Mucosa of stomach (tissue), 1 donor: ENCODE measurements around the gene SPATA46.
"Not testable (repeated sequence)": the region's sequence is repeated elsewhere in the genome, so short reads cannot be mapped to it uniquely, and the experiment has no call there.

Source experiments
- H3K27me3 ChIP-seq: one replicate; pipeline ENCODE4 v1.7.0; 2013; ENCODE audit warnings: mild to moderate bottlenecking, low read length; ENCODE audit not compliant: control insufficient read depth, insufficient read depth
- H3K36me3 ChIP-seq: one replicate; pipeline ENCODE4 v1.7.0; 2013; ENCODE audit warnings: low read length; ENCODE audit not compliant: control insufficient read depth, insufficient read depth
- H3K4me1 ChIP-seq: one replicate; pipeline ENCODE4 v1.7.0; 2013; ENCODE audit warnings: mild to moderate bottlenecking, low read length; ENCODE audit not compliant: control insufficient read depth, insufficient read depth
- H3K4me3 ChIP-seq: one replicate; pipeline ENCODE4 v1.7.0; 2013; ENCODE audit warnings: low read length
- H3K9ac ChIP-seq: one replicate; pipeline ENCODE4 v1.7.0; 2013; ENCODE audit warnings: mild to moderate bottlenecking, low read length, moderate library complexity
- H3K9me3 ChIP-seq: one replicate; pipeline ENCODE4 v1.7.0; 2013; ENCODE audit warnings: mild to moderate bottlenecking, low read length, moderate library complexity; ENCODE audit not compliant: control insufficient read depth
- donor health status: Pancreatic carcinoma.

The SPATA46 gene, protein sequence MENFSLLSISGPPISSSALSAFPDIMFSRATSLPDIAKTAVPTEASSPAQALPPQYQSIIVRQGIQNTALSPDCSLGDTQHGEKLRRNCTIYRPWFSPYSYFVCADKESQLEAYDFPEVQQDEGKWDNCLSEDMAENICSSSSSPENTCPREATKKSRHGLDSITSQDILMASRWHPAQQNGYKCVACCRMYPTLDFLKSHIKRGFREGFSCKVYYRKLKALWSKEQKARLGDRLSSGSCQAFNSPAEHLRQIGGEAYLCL

DNA sequence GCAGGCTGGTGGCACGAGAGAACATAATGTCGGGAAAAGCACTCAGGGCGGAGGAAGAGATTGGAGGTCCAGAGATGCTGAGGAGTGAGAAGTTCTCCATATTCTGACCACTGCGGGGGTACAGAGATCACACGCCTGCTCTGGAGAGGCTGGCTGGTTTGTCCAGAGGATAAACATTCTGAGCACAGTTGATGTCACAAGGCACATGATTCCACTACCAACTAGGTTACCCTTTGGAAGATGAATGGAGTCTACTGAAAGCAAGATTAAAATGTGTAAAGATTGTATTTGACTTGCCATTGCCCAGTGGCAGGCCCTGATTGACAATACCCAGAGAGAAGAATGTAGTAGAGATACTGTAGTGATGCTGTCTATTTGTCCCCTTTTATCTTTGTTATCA, at the start of gene SPATA46:
Gene SPATA46 (minus strand): TSS at position 164 of the 400 bp plus-strand sequence. CDS start 64 bp downstream, at position 100.
- H3K4me1 ChIP-seq = peaks cover 37% of the 10 kb centered on the region
- H3K27me3 ChIP-seq = no peaks in the 10 kb centered on the region
- no peak within 1 kb of the TSS for H3K9ac ChIP-seq
- no peaks in the 10 kb centered on the region for H3K9me3 ChIP-seq
- no peaks in the 10 kb centered on the region for H3K36me3 ChIP-seq
- no peak within 1 kb of the TSS for H3K4me3 ChIP-seq

DNA sequence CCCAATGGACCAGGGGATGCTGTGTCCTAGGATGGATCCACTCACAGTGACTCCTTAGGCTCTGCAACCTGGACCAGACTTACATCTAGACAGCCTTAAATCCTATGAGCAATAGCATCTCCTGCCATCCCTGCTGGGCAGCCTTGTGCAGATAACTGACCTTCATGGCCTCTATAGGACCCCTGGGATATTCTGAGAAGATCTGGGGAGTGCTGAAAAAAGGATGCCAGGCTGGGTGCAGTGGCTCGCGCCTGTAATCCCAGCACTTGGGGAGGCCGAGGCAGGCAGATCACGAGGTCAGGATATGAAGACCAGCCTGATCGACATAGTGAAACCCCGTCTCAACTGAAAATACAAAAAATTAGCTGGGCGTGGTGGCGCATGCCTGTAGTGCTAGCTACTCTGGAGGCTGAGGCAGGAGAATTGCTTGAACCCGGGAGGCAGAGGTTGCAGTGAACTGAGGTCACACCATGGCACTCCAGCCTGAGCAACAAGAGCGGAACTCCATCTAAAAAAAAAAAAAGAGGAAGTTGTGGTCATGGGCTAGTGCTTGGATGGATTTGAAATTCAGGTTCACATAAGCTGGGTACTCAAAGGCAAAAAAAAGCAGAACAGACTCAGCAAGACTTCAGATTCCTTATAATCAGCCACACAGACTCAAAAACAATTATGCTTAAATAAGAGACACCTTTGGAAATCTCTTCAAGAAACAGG, 46.2 kb upstream of the SPATA46 start:
- no peaks in the 10 kb centered on the region for H3K27me3 ChIP-seq
- H3K36me3 ChIP-seq = no peaks in the 10 kb centered on the region
- H3K9ac ChIP-seq = no peak overlapping the region
- no peak overlapping the region for H3K4me3 ChIP-seq
- H3K9me3 ChIP-seq = no peaks in the 10 kb centered on the region
- peaks cover 5% of the 10 kb centered on the region for H3K4me1 ChIP-seq

DNA sequence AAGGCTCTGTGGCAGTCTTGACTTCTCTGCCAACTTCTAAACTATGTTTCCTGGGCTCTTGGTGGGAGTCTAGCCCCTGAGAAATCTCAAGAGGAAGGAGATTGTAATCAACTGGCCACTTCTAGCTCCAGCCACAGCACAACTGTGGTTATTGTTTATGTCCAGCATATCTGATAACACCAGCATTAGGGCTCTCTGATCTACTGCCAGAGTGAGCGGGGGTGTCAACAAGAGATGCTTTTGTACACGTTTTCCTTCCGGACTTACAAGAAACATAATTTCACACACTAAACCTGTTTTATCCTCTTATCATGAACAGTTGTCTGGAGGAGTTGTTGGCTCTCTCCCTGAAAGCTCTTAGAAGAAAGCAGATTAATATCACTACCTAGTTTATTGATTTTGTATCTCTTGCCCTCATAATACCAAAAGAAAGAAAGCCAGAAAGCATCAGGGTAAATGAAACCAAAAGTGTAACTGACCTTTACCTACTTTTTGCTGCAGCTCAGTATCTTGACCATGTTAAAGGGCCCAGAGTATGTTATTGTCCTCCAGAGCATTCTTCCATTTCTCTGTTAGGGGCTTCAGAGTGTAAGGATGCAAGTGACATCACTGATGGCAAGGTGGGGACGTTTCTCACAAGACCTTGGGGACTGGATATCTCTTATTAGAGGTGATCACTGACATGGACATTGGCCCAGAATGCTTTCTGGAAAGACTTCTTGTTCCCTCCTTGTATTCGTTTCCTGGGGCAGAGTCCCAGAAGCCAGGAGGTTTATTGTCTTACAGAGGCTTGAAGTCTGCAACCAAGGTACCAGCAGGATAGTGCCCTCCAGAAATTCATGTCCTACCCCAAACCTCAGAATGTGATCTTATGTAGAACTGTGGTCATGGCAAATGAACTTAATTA, 44.9 kb upstream of the SPATA46 start:
- no peaks in the 10 kb centered on the region for H3K36me3 ChIP-seq
- H3K9me3 ChIP-seq = no peaks in the 10 kb centered on the region
- no peak overlapping the region for H3K9ac ChIP-seq
- no peak overlapping the region for H3K4me3 ChIP-seq
- H3K27me3 ChIP-seq = no peaks in the 10 kb centered on the region
- H3K4me1 ChIP-seq = peaks cover 5% of the 10 kb centered on the region

DNA sequence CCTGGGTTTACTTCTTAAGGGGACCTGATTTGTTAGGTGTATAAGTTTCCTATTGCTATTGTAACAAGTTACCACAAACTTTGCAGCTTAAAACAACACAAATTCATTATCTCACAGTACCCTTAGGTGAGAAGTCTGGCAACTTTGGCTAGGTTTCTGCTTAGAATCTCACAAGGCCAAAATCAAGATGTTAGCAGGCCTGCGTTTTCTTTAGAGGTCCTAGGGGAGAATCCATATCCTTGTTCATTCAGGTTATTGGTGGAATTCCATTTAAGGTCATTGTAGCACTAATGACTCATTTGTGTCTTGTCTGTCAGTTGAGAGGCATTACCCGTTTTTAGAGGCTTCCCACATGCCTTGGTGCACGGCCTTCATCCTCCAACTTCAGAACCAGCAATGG, 43.5 kb upstream of the SPATA46 start:
- Histone ChIP-seq H3K36me3 (no peaks in the 10 kb centered on the region), H3K9me3 (no peaks in the 10 kb centered on the region), H3K4me3 (no peak overlapping the region), H3K9ac (no peak overlapping the region), H3K27me3 (no peaks in the 10 kb centered on the region), H3K4me1 (peaks cover 5% of the 10 kb centered on the region)

DNA sequence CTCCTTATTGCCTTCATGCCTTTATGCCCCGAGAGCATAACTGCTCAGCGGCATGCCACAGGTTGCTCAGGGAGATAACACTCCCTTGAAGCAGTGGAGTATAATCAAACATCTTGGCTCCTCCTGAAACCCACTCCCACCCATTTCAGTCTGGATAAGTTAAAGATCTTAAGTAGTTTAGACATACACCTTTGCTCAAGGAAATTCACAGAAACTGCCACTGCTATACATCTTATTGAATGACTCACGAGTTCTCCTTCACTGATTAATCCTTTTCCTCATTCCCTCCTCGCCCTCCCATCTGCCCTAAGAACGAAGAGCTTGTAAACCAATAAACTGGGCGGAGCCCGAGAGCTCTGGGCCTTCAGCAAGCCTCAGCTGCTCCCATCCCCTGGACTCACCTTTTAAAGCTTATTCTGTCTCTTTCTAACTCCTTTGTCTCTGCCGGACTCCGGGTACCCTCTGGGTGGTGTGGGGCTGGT, 42.8 kb upstream of the SPATA46 start:
- not testable (repeated sequence) for H3K9ac ChIP-seq, H3K9me3 ChIP-seq, H3K4me1 ChIP-seq, H3K4me3 ChIP-seq, H3K27me3 ChIP-seq, H3K36me3 ChIP-seq

DNA sequence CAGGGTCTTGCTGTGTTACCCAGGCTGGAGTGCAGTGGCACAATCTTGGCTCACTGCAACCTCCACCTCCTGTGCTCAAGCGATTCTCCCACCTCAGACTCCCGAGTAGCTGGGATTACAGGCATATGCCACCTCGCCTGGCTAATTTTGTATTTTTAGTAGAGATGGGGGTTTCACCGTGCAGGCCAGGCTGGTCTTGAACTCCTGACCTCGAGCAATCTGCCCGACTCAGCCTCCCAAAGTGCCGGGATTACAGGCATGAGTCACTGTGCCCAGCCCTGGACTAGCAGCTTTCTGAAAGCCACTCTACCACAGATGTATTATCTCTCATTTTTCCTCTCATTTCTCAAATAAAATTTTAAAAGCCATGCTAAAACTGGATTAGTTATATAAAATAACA, 41.9 kb upstream of the SPATA46 start:
- not testable (repeated sequence) for H3K9ac ChIP-seq, H3K9me3 ChIP-seq, H3K4me1 ChIP-seq, H3K27me3 ChIP-seq, H3K36me3 ChIP-seq, H3K4me3 ChIP-seq

DNA sequence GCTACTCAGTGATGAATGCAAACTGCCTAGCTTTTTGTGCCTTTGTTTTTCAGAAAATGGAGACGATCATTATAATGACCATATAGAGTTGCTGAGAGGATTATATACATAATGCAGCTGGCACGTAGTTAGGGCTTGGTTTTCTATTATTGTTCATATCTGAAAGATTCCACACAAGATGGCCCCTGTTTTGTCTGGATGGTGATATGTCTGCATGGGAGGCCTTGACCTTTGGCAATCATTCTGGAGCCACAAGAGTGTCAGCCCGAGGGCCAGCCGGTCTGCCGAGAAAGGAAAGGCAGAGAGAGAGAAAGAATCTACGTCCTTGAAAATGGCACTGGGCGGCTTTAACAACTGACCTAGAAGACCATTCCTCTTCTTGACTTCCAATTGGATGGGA, 41.0 kb upstream of the SPATA46 start:
- Histone ChIP-seq H3K27me3 (no peaks in the 10 kb centered on the region), H3K4me3 (no peak overlapping the region), H3K4me1 (peaks cover 5% of the 10 kb centered on the region), H3K36me3 (no peaks in the 10 kb centered on the region), H3K9ac (no peak overlapping the region), H3K9me3 (no peaks in the 10 kb centered on the region)

DNA sequence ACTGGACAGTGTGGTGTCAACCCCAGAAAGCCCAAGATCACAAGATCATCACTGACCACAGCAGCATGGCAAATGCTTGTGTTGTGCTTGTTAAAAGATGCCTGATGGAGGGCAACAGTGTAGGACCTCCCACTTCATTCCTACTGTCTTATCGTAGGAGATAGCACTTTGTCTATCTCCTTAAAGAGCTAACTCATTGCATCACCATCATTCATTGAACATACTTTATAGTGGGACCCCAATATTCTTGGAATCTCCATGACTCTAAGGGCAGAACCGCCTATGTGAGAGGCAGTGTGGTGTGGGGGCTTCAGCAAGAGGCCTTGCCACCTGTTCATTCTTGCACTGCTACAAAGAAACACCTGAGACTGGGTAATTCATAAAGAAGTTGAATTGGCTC, 40.3 kb upstream of the SPATA46 start:
- Histone ChIP-seq H3K36me3 (no peaks in the 10 kb centered on the region), H3K4me3 (no peak overlapping the region), H3K27me3 (no peaks in the 10 kb centered on the region), H3K9me3 (no peaks in the 10 kb centered on the region), H3K9ac (no peak overlapping the region), H3K4me1 (peaks cover 5% of the 10 kb centered on the region)

DNA sequence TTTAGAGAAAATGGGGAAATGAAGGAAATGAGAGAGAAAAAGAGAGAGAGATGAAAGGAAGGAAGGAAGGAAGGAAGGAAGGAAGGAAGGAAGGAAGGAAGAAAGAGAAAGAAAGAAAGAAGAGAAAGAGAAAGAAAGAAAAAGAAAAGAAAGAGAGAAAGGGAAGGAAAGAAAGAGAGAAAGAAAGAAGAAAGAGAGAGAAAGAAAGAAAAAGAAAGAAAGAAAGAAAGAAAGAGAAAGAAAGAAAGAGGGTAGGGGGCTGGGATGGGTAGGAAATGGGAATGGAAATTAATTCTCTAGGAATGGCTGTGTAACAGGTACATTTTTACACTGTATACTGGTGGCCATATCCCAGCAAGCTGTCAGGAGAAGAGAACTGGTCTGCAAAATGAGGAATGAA, 39.6 kb upstream of the SPATA46 start:
- H3K9ac ChIP-seq = no peak overlapping the region

DNA sequence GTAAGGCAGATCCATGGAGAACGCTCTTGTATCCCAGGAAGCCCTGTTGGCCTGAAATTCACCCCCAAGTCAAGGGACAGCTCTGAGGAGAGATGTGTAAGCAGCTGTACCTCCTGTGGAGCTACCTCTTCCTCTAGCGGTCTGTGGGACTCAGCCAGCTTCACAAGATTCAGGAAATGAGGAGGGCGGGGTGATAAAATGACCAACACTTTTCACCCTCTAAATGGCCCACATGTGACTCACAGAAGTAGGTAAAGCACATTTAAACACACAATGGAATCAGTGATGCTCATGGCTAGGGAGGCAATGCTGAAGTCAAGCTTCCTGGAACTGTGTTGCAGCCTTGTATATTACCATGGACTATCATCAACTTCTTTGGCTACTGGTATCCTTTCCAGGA, 35.3 kb upstream of the SPATA46 start, which contains the start of gene SH2D1B:
Gene SH2D1B (minus strand): TSS at position 135 of the 400 bp plus-strand sequence. CDS start 120 bp downstream, at position 15.
- H3K27me3 ChIP-seq = no peaks in the 10 kb centered on the region
- no peak within 1 kb of the TSS for H3K9ac ChIP-seq
- no peak within 1 kb of the TSS for H3K4me3 ChIP-seq
- no peaks in the 10 kb centered on the region for H3K4me1 ChIP-seq
- no peaks in the 10 kb centered on the region for H3K9me3 ChIP-seq
- H3K36me3 ChIP-seq = no peaks in the 10 kb centered on the region

More for the DNA sequence above, 39.6 kb upstream of the SPATA46 start:
- Histone ChIP-seq H3K4me1 (peaks cover 3% of the 10 kb centered on the region), H3K36me3 (no peaks in the 10 kb centered on the region), H3K27me3 (no peaks in the 10 kb centered on the region), H3K9me3 (no peaks in the 10 kb centered on the region), H3K4me3 (no peak overlapping the region)

DNA sequence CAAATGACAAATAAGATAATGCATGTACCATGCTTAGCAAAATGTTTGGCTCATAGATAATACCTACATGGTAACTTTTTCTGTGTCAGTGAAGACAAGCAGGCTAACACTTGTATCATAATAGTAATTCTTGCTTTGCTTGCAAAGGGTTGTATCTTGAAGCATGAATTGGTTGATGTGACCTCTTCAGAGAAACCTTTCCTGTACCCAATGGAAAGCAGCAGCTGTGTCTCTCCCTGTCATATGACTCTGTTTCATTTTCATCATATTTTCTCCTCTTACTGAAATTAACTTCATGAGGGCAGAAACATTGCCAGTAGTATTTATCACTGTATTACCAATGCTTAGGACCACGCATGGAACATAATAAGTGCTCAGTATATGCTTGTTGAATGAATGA, 30.9 kb upstream of the SPATA46 start:
- Histone ChIP-seq H3K9me3 (no peaks in the 10 kb centered on the region), H3K36me3 (no peaks in the 10 kb centered on the region), H3K4me3 (no peak overlapping the region), H3K4me1 (peaks cover 3% of the 10 kb centered on the region), H3K27me3 (no peaks in the 10 kb centered on the region), H3K9ac (no peak overlapping the region)

DNA sequence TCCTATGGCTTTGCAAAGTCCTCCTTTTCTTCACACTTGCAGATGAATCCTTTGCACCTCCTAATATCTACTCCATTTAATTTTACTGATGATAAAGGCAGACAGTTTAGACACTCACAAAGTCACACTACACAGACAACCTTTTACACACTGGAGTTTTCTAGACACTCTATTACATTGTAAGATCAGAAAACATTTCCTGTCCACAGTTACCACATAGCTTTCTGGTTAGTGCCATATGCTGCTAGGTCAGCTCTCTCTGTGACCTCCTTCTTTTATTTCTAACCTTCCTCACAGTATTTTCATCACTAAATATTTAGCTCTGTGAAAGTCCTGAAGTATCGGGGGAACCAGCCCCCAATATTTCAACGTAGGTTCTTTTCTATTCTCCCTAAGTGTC, 30.2 kb upstream of the SPATA46 start:
- H3K9me3 ChIP-seq = no peaks in the 10 kb centered on the region
- H3K36me3 ChIP-seq = no peaks in the 10 kb centered on the region
- peaks cover 3% of the 10 kb centered on the region for H3K4me1 ChIP-seq
- no peaks in the 10 kb centered on the region for H3K27me3 ChIP-seq
- H3K4me3 ChIP-seq = no peak overlapping the region
- H3K9ac ChIP-seq = no peak overlapping the region
